Neural cell (in vitro differentiated cells): ENCODE results near the gene CCNJ. TPM values are rescaled to one million over a fixed set of nuclear protein-coding genes. Genes with fewer than 3 reads are reported as not detected.

ENCODE experiments used
- H2AFZ ChIP-seq: fragments of 200-600, 300-800 bp; sonication (generic), shearing (Covaris generic); 2 replicates; pipeline ENCODE4 v1.6.0; 2014; ENCODE audit warnings: low read depth, mild to moderate bottlenecking, antibody characterized with exemption, low read length, moderate library complexity
- H3F3A ChIP-seq: fragments of 200-600 bp; shearing (Covaris generic); 2 replicates; pipeline ENCODE4 v1.6.1; 2016; ENCODE audit warnings: mild to moderate bottlenecking, moderate library complexity, mixed read lengths, antibody characterized with exemption, low read length; ENCODE audit not compliant: insufficient read depth, poor library complexity, severe bottlenecking
- H3K27ac ChIP-seq: fragments of 200-600, 300-800 bp; sonication (generic), shearing (Covaris generic); 2 replicates; pipeline ENCODE4 v1.5.1; 2014; ENCODE audit warnings: mild to moderate bottlenecking, low read length, moderate library complexity
- H3K27me3 ChIP-seq: fragments of 300-800, 200-600 bp; sonication (generic), shearing (Covaris generic); 2 replicates; pipeline ENCODE4 v1.6.0; 2014; ENCODE audit warnings: mild to moderate bottlenecking, low read depth, low read length, moderate library complexity; ENCODE audit not compliant: insufficient read depth
- H3K36me3 ChIP-seq: fragments of 300-800, 200-600 bp; sonication (generic), shearing (Covaris generic); 2 replicates; pipeline ENCODE4 v1.5.1; 2014; ENCODE audit warnings: mild to moderate bottlenecking, antibody characterized with exemption, low read length, moderate library complexity; ENCODE audit not compliant: insufficient read depth
- H3K4me2 ChIP-seq: fragments of 300-800, 200-600 bp; sonication (generic), shearing (Covaris generic); 2 replicates; pipeline ENCODE4 v1.6.0; 2014; ENCODE audit warnings: mild to moderate bottlenecking, low read length
- H3K4me3 ChIP-seq: fragments of 300-800, 200-600 bp; sonication (generic), shearing (Covaris generic); 2 replicates; pipeline ENCODE4 v1.5.1; 2014; ENCODE audit warnings: mild to moderate bottlenecking, low read length, moderate library complexity
- H3K79me2 ChIP-seq: fragments of 200-600 bp; shearing (Covaris generic); replicated peaks from 2 replicates; pipeline ENCODE4 v1.6.0; 2014; ENCODE audit warnings: mild to moderate bottlenecking, low read length, moderate library complexity; ENCODE audit not compliant: insufficient read depth
- H3K9ac ChIP-seq: fragments of 300-800, 200-600 bp; sonication (generic), shearing (Covaris generic); 2 replicates; pipeline ENCODE4 v1.6.1; 2016; ENCODE audit warnings: mild to moderate bottlenecking, low read length, mixed read lengths
- H3K9me2 ChIP-seq: fragments of 200-600 bp; shearing (Covaris generic); 2 replicates; pipeline ENCODE4 v1.6.1; 2016; ENCODE audit warnings: mild to moderate bottlenecking, low read length, mixed read lengths; ENCODE audit not compliant: insufficient read depth
- H3K9me3 ChIP-seq: fragments of 200-600, 300-800 bp; sonication (generic), shearing (Covaris generic); 2 replicates; pipeline ENCODE4 v1.6.1; 2016; ENCODE audit warnings: mild to moderate bottlenecking, mixed run types, low read length, moderate library complexity, mixed read lengths
- H4K20me1 ChIP-seq: fragments of 200-600 bp; shearing (Covaris generic); 2 replicates; pipeline ENCODE4 v1.6.1; 2016; ENCODE audit warnings: mild to moderate bottlenecking, mixed run types; ENCODE audit not compliant: insufficient read depth
- EP300 ChIP-seq: fragments of 450-650 bp; conservative IDR thresholded peaks from 2 replicates; pipeline ENCODE4 v1.6.1; 2014; ENCODE audit warnings: antibody characterized with exemption, mild to moderate bottlenecking, moderate library complexity; ENCODE audit not compliant: poor library complexity, severe bottlenecking
- EZH2 ChIP-seq: fragments of 200-600, 300-800 bp; shearing (Covaris generic), sonication (generic); IDR thresholded peaks from 2 replicates; pipeline ENCODE4 v1.6.1; 2014; ENCODE audit warnings: antibody characterized with exemption, low read length, borderline replicate concordance, mild to moderate bottlenecking; ENCODE audit not compliant: insufficient read depth, poor library complexity, severe bottlenecking
- MXI1 ChIP-seq: fragments of 450-650 bp; conservative IDR thresholded peaks from 2 replicates; pipeline ENCODE4 v1.6.1; 2014; ENCODE audit warnings: antibody characterized with exemption, mild to moderate bottlenecking; ENCODE audit not compliant: poor library complexity, severe bottlenecking
- POLR2AphosphoS5 ChIP-seq: IDR thresholded peaks from 2 replicates; pipeline ENCODE4 v1.6.1; 2012
- RAD21 ChIP-seq: fragments of 450-650 bp; conservative IDR thresholded peaks from 2 replicates; pipeline ENCODE4 v1.6.1; 2014; ENCODE audit warnings: antibody characterized with exemption, mild to moderate bottlenecking, moderate library complexity
- REST ChIP-seq: IDR thresholded peaks from 2 replicates; pipeline ENCODE4 v1.6.1; 2012; ENCODE audit warnings: borderline replicate concordance
- SMC3 ChIP-seq: fragments of 450-650 bp; conservative IDR thresholded peaks from 2 replicates; pipeline ENCODE4 v1.6.1; 2014; ENCODE audit warnings: antibody characterized with exemption, mild to moderate bottlenecking, moderate library complexity; ENCODE audit not compliant: poor library complexity
- TAF1 ChIP-seq: IDR thresholded peaks from 2 replicates; pipeline ENCODE4 v1.6.1; 2012; ENCODE audit warnings: low read depth
- polyA plus RNA-seq: library from polyadenylated mRNA; depleted of rRNA; stranded (reverse); fragments of >200 nt; gene quantifications from 2 replicates; pipeline ENCODE4 v1.2.3, GENCODE V29; 2014
- TF ChIP-seq, protein P1 (sequence below): fragments of 450-650 bp; IDR thresholded peaks from 2 replicates; pipeline ENCODE4 v1.5.1; 2014; ENCODE audit warnings: antibody characterized with exemption, mild to moderate bottlenecking, moderate library complexity; ENCODE audit not compliant: poor library complexity, severe bottlenecking

CCNJ gene
- polyA plus RNA-seq, 1 donor from 2014 or later = 41.0 TPM

DNA sequence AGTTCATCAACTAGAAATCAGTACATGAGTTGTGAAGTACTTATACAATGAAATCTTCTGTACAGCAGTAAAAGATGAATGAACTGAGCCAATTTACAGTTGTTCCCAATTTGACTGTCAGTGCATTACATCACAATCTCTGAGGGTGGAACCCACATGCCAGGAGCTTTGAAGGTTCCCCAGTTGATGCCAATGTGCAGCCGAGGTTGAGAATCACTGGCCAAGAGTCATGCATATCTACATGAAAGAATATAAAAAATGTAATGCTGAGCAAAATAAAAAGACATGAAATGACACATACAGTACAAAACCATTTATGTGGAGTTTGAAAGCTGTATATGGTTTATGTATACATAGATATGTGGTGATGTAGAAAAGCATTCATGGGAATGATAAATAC is 22.1 kb upstream of the CCNJ start:
- TF ChIP-seq POLR2AphosphoS5 (no peak), RAD21 (no peak), SMC3 (no peak), TAF1 (no peak), REST (no peak), EP300 (no peak), MXI1 (no peak), EZH2 (no peak)
- TF ChIP-seq, protein P1, sequence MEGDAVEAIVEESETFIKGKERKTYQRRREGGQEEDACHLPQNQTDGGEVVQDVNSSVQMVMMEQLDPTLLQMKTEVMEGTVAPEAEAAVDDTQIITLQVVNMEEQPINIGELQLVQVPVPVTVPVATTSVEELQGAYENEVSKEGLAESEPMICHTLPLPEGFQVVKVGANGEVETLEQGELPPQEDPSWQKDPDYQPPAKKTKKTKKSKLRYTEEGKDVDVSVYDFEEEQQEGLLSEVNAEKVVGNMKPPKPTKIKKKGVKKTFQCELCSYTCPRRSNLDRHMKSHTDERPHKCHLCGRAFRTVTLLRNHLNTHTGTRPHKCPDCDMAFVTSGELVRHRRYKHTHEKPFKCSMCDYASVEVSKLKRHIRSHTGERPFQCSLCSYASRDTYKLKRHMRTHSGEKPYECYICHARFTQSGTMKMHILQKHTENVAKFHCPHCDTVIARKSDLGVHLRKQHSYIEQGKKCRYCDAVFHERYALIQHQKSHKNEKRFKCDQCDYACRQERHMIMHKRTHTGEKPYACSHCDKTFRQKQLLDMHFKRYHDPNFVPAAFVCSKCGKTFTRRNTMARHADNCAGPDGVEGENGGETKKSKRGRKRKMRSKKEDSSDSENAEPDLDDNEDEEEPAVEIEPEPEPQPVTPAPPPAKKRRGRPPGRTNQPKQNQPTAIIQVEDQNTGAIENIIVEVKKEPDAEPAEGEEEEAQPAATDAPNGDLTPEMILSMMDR = no peak
- Histone ChIP-seq H3F3A (no peaks in the 10 kb centered on the region), H3K9me3 (no peaks in the 10 kb centered on the region), H3K27ac (no peak overlapping the region), H3K27me3 (no peaks in the 10 kb centered on the region), H3K36me3 (no peaks in the 10 kb centered on the region), H3K4me2 (no peak overlapping the region), H3K79me2 (no peaks in the 10 kb centered on the region), H3K4me3 (no peak overlapping the region), H2AFZ (no peak overlapping the region), H3K9ac (no peak overlapping the region), H3K9me2 (no peaks in the 10 kb centered on the region), H4K20me1 (no peaks in the 10 kb centered on the region)

GRCh38 chr10:96022739-96023138 is 20.6 kb upstream of the CCNJ start:
- Histone ChIP-seq H3K27ac (no peak overlapping the region), H3K9me3 (no peaks in the 10 kb centered on the region), H3K4me3 (no peak overlapping the region), H3K36me3 (no peaks in the 10 kb centered on the region), H3K4me2 (no peak overlapping the region), H2AFZ (no peak overlapping the region), H4K20me1 (no peaks in the 10 kb centered on the region), H3K27me3 (no peaks in the 10 kb centered on the region), H3K9ac (no peak overlapping the region), H3K79me2 (no peaks in the 10 kb centered on the region), H3F3A (no peaks in the 10 kb centered on the region), H3K9me2 (no peaks in the 10 kb centered on the region)
- no peak for TF ChIP-seq SMC3
- no peak for TF ChIP-seq RAD21
- no peak for TF ChIP-seq MXI1
- TF ChIP-seq TAF1 = no peak
- no peak for TF ChIP-seq EP300
- no peak for TF ChIP-seq EZH2
- no peak for TF ChIP-seq POLR2AphosphoS5
- TF ChIP-seq REST = no peak
- TF ChIP-seq, protein P1 = no peak
